ENCODE results near the gene INPP4B.
"Not testable (repeated sequence)": the region's sequence is repeated elsewhere in the genome, so short reads cannot be mapped to it uniquely, and the experiment has no call there.

Gene INPP4B

GRCh38 chr4:142539796-142540482, 306.2 kb downstream of the INPP4B start:
- no peak for DNase-seq

DNA sequence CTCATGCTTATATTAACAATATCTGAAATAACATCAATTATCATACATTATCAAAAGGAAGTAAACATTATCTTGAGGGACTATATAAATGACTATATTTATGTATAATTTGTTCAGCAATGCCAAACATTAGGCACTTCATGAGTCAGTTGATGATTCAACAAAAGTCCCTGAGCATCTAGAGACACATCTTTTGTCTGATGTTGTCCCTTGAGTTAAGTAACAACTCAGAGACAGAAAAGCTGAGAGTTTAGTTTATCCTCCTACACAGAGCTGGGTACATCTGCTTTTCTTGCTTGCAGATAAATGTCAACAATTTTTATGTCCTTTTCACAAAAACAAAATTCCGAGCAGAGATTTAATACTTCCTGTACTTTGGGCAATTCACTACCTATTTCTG, 311.1 kb downstream of the INPP4B start:
- peak; percentile 30 for DNase-seq

DNA sequence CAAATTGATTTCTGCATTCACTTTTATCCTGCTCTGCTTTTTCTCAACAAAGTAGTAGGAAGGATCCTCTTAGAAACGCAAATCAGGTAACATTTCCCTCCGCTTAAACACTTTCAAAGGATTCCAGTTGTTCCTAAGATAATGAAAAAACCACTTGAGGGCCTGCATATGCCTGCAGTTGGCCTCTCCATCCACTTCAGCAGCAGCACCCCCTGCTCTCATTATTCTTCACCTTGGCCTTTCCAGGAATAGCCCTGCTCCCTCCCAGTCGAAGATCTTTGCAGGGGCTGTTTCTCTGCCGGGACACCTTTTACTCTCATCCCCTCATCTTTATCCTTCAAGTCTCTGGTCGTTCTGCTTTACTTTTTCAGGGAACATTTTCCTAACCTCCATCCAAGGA, 314.0 kb downstream of the INPP4B start:
- DNase-seq: no peak

DNA sequence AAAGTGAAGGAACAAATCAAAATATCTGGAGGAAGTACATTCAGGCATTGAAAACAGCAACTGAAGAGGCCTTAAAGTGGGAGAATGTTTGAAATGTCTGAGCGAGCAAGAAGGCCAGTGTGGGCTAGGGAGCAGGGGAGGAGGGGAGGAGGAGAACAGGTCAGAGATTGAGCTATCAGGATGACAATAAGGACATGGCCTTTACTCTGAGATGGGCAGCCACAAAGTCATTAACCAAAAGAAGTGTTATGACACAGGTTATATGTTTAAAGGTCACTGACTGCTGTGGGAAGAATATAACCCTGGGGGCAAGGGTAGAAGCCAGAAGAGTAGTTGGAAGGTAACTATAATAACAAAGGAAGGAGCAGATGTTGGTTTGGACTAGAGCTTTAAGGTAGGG, 315.4 kb downstream of the INPP4B start:
- no peak for DNase-seq

DNA sequence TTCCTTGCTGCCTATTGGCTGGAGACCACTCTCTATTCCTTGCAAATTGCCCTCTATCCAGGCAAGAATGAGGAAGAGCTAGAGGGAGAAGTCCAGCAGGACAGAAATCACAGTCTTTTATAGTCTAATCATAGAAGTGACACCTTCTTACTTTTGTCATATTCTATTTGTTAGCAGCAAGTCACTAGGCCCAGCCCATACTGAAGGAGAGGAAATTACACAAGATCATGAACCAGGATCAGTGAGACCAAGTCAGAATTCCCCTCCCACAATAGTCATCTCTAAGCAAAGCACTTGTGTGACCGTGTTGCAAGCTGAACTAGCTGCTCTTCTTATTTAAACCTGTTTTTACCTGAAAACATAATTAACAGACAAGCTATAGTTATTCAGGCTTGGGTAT, 317.7 kb downstream of the INPP4B start:
- DNase-seq: no peak

- no peak for DNase-seq
Measured at GRCh38 chr4:142523111-142523510, 323.0 kb downstream of the INPP4B start.

GRCh38 chr4:142519342-142519741, 326.8 kb downstream of the INPP4B start:
- peak; percentile 6 for DNase-seq

GRCh38 chr4:142516686-142517526, 329.2 kb downstream of the INPP4B start:
- peak; percentile 86 for DNase-seq

DNA sequence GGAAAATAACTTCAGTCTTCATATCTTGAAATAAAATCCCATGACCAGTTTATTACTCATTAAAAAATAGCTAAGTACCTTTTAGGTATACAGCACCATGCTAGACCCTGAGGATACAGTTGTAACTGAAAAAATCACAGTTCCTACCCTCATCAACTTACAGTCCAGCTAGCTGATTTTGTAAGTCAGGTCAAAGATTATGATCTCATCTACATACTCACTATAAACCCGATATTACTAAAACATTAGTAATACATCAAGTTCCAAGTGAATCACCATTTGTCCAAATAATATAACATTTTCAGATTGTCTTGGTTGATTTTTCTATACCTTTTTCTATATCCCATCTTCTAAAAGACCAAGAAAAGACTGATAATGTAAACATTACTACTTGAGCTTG, 333.9 kb downstream of the INPP4B start:
- DNase-seq: no peak

DNA sequence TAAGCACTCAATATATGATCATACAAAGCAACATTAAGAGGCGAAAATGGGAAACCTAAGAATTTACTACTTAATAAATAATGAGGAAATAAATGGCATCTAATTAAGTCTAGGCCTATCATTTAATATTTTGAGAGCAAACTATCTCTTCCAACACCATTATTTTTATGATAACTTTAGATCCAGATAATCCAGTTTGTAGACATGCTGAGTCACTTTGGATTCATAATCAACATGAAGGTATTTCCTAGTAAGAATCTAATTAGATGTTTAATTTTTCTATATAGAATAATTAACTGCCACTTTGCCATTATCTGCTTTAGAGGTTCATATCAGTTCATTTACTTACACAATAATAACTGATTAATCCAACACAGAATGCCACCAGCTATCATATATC, 336.2 kb downstream of the INPP4B start:
- no peak for DNase-seq

DNA sequence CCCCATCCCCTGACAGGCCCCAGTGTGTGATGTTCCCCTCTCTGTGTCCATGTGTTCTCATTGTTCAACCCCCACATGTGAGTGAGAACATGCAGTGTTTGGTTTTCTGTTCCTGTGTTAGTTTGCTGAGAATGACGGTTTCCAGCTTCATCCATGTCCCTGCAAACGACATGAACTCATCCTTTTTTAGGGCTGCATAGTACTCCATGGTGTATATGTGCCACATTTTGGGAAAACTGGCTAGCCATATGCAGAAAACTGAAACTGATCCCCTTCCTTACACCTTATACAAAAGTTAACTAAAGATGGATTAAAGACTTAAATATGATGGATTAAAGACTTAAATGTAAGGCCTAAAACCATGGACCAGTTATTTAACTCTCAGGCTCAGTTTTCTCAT, 336.7 kb downstream of the INPP4B start:
- not testable (repeated sequence) for DNase-seq

DNA sequence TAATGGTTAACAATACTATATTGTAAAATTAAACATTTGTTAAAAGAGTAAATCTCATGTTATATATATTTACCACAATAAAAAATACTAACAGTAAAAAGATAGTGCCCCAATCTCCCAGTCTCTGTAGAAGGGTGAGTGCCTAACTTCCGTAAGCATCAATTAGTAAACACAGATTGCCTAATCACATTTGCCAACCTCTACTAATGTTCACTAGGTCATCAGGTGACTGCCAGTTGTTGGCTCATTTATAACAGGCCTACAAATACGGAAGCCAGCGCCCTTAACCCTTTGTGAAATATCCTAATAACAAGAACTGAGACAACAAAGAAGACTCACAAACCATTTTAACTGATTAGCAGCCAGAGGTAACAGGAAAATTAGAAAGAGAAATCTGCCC, 345.1 kb downstream of the INPP4B start:
- DNase-seq: no peak

DNA sequence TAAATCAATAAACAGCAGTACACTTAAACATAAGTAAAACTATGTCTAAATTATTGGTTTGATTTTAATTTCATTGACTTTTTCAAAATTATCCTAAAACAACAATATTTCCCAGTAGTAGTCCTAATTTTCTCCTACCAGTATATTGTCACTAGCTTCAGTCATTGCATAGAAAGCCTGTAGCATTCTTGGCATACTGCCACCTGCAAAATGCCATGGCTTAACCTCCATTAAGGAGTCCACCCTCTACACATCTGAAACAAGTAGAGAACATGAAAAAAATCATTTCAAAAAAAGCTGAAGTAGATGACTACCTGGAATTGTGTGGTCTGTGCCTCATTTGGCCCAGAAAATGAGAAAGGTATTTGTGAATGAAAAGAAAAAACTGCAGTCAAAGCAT, 348.5 kb downstream of the INPP4B start:
- DNase-seq: peak; percentile 13

DNA sequence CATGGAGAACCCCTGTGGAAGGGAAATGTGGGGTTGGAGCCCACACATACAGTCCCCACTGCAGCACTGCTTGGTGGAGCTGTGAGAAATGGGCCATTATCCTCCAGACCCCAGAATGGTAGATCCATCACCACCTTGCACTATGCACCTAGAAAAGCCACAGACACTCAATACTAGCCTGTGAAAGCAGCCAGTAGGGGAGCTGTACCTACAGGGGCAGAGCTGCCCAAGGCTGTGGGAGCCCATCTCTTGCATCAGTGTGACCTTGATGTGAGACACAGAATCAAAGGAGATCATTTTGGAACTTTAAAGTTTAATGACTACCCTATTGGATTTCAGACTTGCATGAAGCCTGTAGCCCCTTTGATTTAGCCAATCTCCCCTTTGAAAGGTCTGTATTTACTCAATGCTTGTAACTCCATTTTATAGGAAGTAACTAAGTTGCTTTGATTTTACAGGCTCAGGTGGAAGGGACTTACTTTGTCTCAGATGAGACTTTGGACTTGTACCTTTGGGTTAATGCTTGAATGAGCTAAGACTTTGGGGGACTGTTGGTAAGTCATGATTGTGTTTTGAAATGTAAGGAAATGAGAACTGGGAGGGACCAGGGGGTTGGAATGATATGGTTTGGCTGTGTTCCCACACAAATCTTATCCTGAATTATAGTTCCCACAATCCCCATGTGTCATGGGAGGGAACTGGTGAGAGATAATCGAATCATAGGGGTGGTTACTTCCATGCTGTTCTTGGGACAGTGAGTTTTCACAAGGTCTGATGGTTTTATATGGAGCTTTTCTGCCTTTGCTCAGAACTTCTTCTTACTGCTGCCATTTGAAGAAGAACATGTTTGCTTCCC, 352.6 kb downstream of the INPP4B start:
- DNase-seq: peak; percentile 47

GRCh38 chr4:142485452-142485851, 360.6 kb downstream of the INPP4B start:
- no peak for DNase-seq

DNA sequence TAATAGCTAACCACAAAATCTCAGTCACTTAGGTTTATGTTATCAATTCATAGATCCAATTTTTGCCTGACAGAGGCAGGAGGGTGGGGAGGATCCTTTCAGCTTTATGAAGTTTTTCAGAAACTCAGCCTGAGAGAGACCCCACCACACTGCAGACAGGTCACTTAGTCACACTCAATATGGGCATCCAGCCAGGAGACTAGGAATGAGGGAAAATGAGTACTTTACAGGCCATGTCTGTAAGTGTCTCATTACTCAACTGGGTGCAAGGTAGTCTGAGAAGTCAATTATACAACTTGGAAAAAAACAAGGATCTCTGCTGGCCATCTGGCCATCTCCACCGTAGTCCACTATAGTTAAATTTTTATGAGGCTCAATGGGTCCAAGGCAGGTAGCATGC, 365.9 kb downstream of the INPP4B start:
- DNase-seq: peak; percentile 64

DNA sequence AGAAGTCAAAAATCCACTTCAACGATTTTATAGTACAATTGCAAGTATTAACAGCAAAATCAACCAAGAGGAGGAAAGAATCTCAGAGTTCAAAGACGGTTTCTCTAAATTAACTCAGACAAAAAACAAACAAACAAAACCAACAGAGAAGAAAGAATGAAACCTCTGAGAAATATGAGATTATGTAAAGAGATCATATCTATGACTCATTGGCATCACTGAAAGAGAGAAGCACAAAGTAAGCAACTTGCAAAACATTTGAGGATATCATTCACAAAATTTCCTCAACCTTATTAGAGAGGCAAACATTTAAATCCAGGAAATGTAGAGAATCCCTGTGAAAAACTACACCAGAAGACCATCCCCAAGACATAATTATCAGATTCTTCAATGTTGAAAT, 370.4 kb downstream of the INPP4B start:
- no peak for DNase-seq

DNA sequence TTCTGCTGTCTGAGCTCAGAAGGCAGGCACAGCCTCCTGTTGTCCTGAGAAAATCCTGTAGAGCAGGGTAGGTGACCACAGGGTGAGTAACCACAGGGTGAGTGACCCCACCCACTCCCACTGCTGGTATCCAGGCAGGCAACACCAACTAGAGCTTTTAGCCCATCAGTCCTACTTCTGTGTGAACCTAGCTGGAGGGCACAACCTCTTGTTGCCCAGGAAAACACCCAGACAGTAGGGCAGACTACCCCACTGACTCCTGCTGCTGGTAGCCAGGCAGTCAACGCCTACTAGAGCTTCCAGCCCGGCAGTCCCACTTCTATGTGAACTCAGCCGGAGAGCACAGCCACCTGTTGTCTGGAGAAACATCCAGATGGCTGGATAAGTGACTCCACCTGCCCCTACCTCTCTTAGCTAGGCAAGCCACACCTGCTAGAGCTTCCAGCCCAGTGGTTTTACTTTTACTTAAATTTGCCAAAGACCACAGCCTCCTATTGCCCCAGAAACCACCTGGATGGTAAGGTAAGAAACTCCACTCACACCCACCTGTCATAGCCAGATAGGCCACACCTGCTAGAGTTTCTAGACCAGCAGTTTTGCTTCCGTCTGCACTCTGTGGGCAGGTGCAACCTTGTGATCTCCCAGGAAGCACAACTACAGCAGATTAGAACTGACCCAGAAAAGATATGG, 371.6 kb downstream of the INPP4B start:
- no peak for DNase-seq

DNA sequence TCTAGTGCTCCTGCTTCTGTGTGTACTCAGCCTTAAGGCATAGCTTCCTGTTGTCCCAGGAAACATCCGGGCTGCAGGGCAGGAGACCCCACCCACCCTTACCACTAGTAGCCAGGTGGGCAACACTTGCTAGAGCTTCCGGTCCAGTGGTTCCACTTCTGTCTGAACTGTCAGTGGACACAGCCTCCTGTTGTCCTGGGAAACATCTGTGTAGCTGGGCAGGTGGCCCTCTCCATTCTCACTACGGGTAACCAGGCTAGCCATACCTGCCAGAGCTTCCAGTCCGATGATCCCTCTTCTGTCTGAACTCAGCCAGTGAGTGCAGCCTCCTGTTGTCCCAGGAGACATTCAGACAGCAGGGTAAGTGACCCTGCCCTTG, 372.2 kb downstream of the INPP4B start:
- DNase-seq: no peak

- DNase-seq: no peak
Measured at GRCh38 chr4:142473218-142473959, 372.7 kb downstream of the INPP4B start.

- DNase-seq: no peak
Measured at GRCh38 chr4:142467088-142467487, 379.0 kb downstream of the INPP4B start.

DNA sequence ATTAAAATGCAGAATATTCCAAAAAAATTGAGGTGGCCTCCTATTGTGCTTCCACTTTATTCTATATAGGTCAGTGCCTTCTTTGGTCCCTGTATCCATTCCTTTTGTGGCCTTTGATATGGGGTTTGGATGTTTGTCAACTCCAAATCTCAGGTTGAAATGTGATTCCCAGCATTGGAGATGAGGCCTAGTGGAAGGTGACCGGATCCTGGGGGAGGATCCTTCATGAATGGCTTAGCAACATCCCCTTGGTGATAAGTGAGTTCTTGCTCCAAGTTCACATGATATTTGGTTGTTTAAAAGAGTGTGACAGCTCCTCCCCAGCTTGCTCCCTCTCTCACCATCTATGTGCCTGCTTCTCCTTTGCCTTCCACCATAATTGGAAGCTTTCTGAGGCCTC, 380.6 kb downstream of the INPP4B start:
- DNase-seq: no peak

Measured in fibroblast of skin of right quadriceps (primary cell).